PC-3 (cell line): ENCODE results near the gene EPB41. TPM values are rescaled to one million over a fixed set of nuclear protein-coding genes. Genes with fewer than 3 reads are reported as not detected.

Experiments used
- ATAC-seq: fragments of 200-7000 bp; cut with Tn5 transposase; 2 replicates; pipeline ENCODE4 v1.9.1; 2020; ENCODE audit warnings: mild to moderate bottlenecking, moderate library complexity
- BruUV-seq: library from RNA; stranded (reverse); fragments of 400-500 nt; replicated peaks from 2 replicates; lab custom pipeline; 2021; lab: Mats Ljungman, UMichigan
- CTCF ChIA-PET: fragments of 300-600 bp; sonication (Branson Sonifier 250); formaldehyde crosslinking; loops from one replicate; lab custom pipeline; 2022; ENCODE audit warnings: antibody characterized with exemption; lab: Charles Lee
- POLR2A ChIA-PET: fragments of 300-600 bp; sonication (Branson Sonifier 250); formaldehyde crosslinking; loops from one replicate; lab custom pipeline; 2022; ENCODE audit warnings: antibody characterized with exemption; ENCODE audit not compliant: unreplicated experiment; lab: Charles Lee
- DNase-seq: peaks from one replicate; pipeline ENCODE4 v3.0.0-alpha.2; 2015
- H2AFZ ChIP-seq: fragments of 300-600 bp; sonication (generic); 2 replicates; pipeline ENCODE4 v1.6.0; 2016; ENCODE audit warnings: antibody characterized with exemption, low read length
- H3F3A ChIP-seq: fragments of 300-600 bp; sonication (generic); one replicate; pipeline ENCODE4 v1.6.0; 2017; ENCODE audit warnings: antibody characterized with exemption, low read length, control low read depth, mild to moderate bottlenecking; ENCODE audit not compliant: unreplicated experiment
- H3K27ac ChIP-seq: fragments of 300-600 bp; sonication (generic); 2 replicates; pipeline ENCODE4 v1.5.1; 2016; ENCODE audit warnings: mild to moderate bottlenecking, low read length
- H3K27me3 ChIP-seq: fragments of 300-600 bp; sonication (generic); 2 replicates; pipeline ENCODE4 v1.6.1; 2016; ENCODE audit warnings: low read length, mixed read lengths
- H3K36me3 ChIP-seq: fragments of 300-600 bp; sonication (generic); 2 replicates; pipeline ENCODE4 v1.6.1; 2016; ENCODE audit warnings: low read depth, mixed run types, low read length, mixed read lengths
- H3K4me1 ChIP-seq: fragments of 300-600 bp; sonication (generic); 2 replicates; pipeline ENCODE4 v1.5.1; 2016; ENCODE audit warnings: low read length; ENCODE audit not compliant: insufficient read depth
- H3K4me2 ChIP-seq: fragments of 300-600 bp; sonication (generic); 2 replicates; pipeline ENCODE4 v1.6.0; 2016; ENCODE audit warnings: low read length
- H3K4me3 ChIP-seq: fragments of 300-600 bp; sonication (generic); 2 replicates; pipeline ENCODE4 v1.5.1; 2016; ENCODE audit warnings: mild to moderate bottlenecking, low read length, mixed read lengths
- H3K79me2 ChIP-seq: fragments of 300-600 bp; sonication (generic); 2 replicates; pipeline ENCODE4 v1.6.1; 2017; ENCODE audit warnings: low read length, mixed read lengths
- H3K9ac ChIP-seq: fragments of 300-600 bp; sonication (generic); 2 replicates; pipeline ENCODE4 v1.6.0; 2016; ENCODE audit warnings: mild to moderate bottlenecking, low read length
- H3K9me2 ChIP-seq: fragments of 300-600 bp; sonication (generic); replicated peaks from 2 replicates; pipeline ENCODE4 v1.6.1; 2016; ENCODE audit warnings: mixed run types, low read length, mixed read lengths
- H3K9me3 ChIP-seq: fragments of 300-600 bp; sonication (generic); 2 replicates; pipeline ENCODE4 v1.6.1; 2016; ENCODE audit warnings: low read length, mixed read lengths
- H4K20me1 ChIP-seq: fragments of 300-600 bp; sonication (generic); 2 replicates; pipeline ENCODE4 v1.6.1; 2016; ENCODE audit warnings: low read length, mixed read lengths
- EZH2 ChIP-seq: fragments of 300-600 bp; sonication (generic); IDR thresholded peaks from one replicate; pipeline ENCODE4 v1.6.1; 2017; ENCODE audit warnings: antibody characterized with exemption, mild to moderate bottlenecking, low read length; ENCODE audit not compliant: unreplicated experiment
- EZH2phosphoT487 ChIP-seq: fragments of 300-600 bp; sonication (generic); IDR thresholded peaks from 2 replicates; pipeline ENCODE4 v1.6.1; 2018; ENCODE audit warnings: mild to moderate bottlenecking, antibody characterized with exemption, low read length, borderline replicate concordance
- intact Hi-C: fragments of 100-400 bp; cut with micrococcal nuclease; formaldehyde crosslinking; loops from 2 replicates; pipeline ENCODE4 v1.9.0; 2023
- total RNA-seq: library from RNA; depleted of rRNA; stranded (reverse); fragments of >200 nt; gene quantifications from 2 replicates; pipeline ENCODE4 v1.2.3, GENCODE V29; 2014
- TF ChIP-seq, protein P1 (sequence below): fragments of 300-600 bp; sonication (generic); conservative IDR thresholded peaks from 2 replicates; pipeline ENCODE4 v1.5.1; 2017; ENCODE audit warnings: antibody characterized with exemption, low read depth, mild to moderate bottlenecking, low read length

Gene EPB41
- total RNA-seq, 1 experiment from 2014 or later: 44.9 TPM

GRCh38 chr1:28950006-28950405, 35.6 kb downstream of the EPB41 start:
- BruUV-seq: no TSS peak

DNA sequence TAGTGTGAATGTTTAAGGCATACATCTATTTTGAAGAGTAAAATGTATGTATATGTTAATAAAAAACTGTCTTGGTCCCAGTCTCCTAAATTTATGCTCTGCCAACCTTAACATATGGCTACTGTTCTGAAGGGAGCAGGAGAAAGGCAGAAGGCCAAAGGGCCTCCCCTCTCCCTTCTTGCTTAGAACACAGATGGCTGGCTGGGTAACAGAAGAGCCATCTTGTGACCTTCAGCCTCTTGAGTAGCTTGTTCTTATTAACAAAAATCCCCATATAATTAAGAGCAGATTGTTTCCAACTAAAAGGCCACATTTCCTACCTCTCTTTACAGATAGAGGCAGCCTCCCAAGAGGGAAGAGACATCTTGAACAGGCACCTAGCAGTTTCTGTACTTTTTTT, 36.1 kb downstream of the EPB41 start:
- H3K27me3 ChIP-seq: no peaks in the 10 kb centered on the region
- H3K36me3 ChIP-seq: no peaks in the 10 kb centered on the region
- H3K4me3 ChIP-seq: no peak overlapping the region
- no peaks in the 10 kb centered on the region for H4K20me1 ChIP-seq
- TF ChIP-seq EZH2: no peak
- TF ChIP-seq, protein P1, sequence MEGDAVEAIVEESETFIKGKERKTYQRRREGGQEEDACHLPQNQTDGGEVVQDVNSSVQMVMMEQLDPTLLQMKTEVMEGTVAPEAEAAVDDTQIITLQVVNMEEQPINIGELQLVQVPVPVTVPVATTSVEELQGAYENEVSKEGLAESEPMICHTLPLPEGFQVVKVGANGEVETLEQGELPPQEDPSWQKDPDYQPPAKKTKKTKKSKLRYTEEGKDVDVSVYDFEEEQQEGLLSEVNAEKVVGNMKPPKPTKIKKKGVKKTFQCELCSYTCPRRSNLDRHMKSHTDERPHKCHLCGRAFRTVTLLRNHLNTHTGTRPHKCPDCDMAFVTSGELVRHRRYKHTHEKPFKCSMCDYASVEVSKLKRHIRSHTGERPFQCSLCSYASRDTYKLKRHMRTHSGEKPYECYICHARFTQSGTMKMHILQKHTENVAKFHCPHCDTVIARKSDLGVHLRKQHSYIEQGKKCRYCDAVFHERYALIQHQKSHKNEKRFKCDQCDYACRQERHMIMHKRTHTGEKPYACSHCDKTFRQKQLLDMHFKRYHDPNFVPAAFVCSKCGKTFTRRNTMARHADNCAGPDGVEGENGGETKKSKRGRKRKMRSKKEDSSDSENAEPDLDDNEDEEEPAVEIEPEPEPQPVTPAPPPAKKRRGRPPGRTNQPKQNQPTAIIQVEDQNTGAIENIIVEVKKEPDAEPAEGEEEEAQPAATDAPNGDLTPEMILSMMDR: no peak
- TF ChIP-seq EZH2phosphoT487: no peak
- H3K9me2 ChIP-seq: no peaks in the 10 kb centered on the region
- ATAC-seq: no peak
- intact Hi-C loops: no loop called here
- DNase-seq: no peak
- CTCF ChIA-PET: no interaction called here
- no peaks in the 10 kb centered on the region for H3F3A ChIP-seq
- H3K79me2 ChIP-seq: peaks cover 7% of the 10 kb centered on the region; the same call in 1 of the 2 replicates
- POLR2A ChIA-PET: no interaction called here
- no peaks in the 10 kb centered on the region for H3K9me3 ChIP-seq
- BruUV-seq: no TSS peak
- H3K9ac ChIP-seq: no peak overlapping the region
- H3K4me2 ChIP-seq: no peak overlapping the region
- no peak overlapping the region for H2AFZ ChIP-seq
- peaks cover under 1% of the 10 kb centered on the region; the same call in 1 of the 2 replicates for H3K4me1 ChIP-seq
- H3K27ac ChIP-seq: no peak overlapping the region

More at GRCh38 chr1:28950006-28950405, 35.6 kb downstream of the EPB41 start:
- Histone ChIP-seq H3K27ac (no peak overlapping the region), H3K9me2 (no peaks in the 10 kb centered on the region), H3K4me1 (no peaks in the 10 kb centered on the region), H2AFZ (no peak overlapping the region), H3K27me3 (no peaks in the 10 kb centered on the region), H3K79me2 (peaks cover 10% of the 10 kb centered on the region; the same call in 1 of the 2 replicates), H3K36me3 (no peaks in the 10 kb centered on the region), H3K4me3 (no peak overlapping the region), H3K9me3 (no peaks in the 10 kb centered on the region), H3K4me2 (no peak overlapping the region), H4K20me1 (no peaks in the 10 kb centered on the region), H3F3A (no peaks in the 10 kb centered on the region), H3K9ac (no peak overlapping the region)
- no peak for ATAC-seq
- CTCF ChIA-PET: no interaction called here
- POLR2A ChIA-PET: interaction anchor here (0.6 kb wide), 1 partner anchor 22 kb away, joined by 3 read pairs; no protein-coding TSS in a partner anchor
- DNase-seq: no peak
- intact Hi-C loops: no loop called here
- TF ChIP-seq EZH2 (no peak), EZH2phosphoT487 (no peak)
- TF ChIP-seq, protein P1: no peak

DNA sequence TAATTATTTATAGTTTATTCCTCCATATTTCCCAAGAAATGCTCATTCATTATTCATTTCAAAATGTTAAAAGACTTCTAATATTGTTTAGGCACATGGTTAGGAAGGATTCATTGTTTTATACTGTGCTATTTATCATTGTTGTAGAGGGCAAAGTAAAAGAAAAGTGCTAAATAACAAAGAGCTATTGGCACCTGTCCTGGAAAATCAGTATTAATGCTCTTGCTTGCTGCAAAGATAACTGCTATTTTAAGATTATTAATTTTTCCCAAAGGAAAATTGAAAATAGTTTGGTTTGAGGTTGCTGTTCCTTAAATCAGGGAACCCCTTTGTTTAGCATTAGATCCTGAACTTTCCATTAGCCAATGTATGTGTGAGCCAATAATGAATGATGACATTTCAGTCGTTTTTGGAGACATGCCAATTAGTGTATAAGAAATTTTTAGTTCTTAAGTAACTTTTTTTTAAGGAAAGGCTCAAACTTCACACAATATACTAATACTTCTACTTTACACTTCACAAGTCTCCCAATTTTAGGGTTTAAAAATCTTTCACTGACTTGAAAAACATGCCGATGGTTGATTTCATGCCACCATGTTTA, 39.9 kb downstream of the EPB41 start:
- no peaks in the 10 kb centered on the region for H3K9me3 ChIP-seq
- DNase-seq (no peak), ATAC-seq (no peak)
- H2AFZ ChIP-seq: no peak overlapping the region
- H3K4me2 ChIP-seq: no peak overlapping the region
- H3K4me1 ChIP-seq: peaks cover 9% of the 10 kb centered on the region; the same call in 1 of the 2 replicates
- TF ChIP-seq EZH2phosphoT487: no peak
- H3K27ac ChIP-seq: no peak overlapping the region
- no peaks in the 10 kb centered on the region for H3K36me3 ChIP-seq
- no peaks in the 10 kb centered on the region for H3K9me2 ChIP-seq
- no peak overlapping the region for H3K9ac ChIP-seq
- H4K20me1 ChIP-seq: no peaks in the 10 kb centered on the region
- no peak overlapping the region for H3K4me3 ChIP-seq
- intact Hi-C loops: no loop called here
- CTCF ChIA-PET: no interaction called here
- H3K79me2 ChIP-seq: no peaks in the 10 kb centered on the region
- no peaks in the 10 kb centered on the region for H3F3A ChIP-seq
- no peaks in the 10 kb centered on the region for H3K27me3 ChIP-seq
- POLR2A ChIA-PET: no interaction called here
- no TSS peak for BruUV-seq
